ENCODE data around the gene CECR2. TPM values are rescaled to one million over a fixed set of nuclear protein-coding genes. Genes with fewer than 3 reads are reported as not detected.

The CECR2 gene
- total RNA-seq, 4 donors from 2014 or later: 1.8 to 2.7 (median 2.2) TPM

- no peak overlapping the region for H3K4me3 ChIP-seq (ENCODE audit: low read depth, poor library complexity, severe bottlenecking)
- DNase-seq (ENCODE audit: low spot score in 2 of 2): peak in 1 of 2 donors; percentile 45
- 87 to 88% methylated on average over 14 of the region's 14 CpGs for WGBS, 2 donors
- intact Hi-C loops (cut with DNase I; ENCODE audit: low total_unique reads): no loop called here
- no peak for TF ChIP-seq POLR2A (IDR thresholded peaks at IDR 0.05)
- TF ChIP-seq, protein P1, sequence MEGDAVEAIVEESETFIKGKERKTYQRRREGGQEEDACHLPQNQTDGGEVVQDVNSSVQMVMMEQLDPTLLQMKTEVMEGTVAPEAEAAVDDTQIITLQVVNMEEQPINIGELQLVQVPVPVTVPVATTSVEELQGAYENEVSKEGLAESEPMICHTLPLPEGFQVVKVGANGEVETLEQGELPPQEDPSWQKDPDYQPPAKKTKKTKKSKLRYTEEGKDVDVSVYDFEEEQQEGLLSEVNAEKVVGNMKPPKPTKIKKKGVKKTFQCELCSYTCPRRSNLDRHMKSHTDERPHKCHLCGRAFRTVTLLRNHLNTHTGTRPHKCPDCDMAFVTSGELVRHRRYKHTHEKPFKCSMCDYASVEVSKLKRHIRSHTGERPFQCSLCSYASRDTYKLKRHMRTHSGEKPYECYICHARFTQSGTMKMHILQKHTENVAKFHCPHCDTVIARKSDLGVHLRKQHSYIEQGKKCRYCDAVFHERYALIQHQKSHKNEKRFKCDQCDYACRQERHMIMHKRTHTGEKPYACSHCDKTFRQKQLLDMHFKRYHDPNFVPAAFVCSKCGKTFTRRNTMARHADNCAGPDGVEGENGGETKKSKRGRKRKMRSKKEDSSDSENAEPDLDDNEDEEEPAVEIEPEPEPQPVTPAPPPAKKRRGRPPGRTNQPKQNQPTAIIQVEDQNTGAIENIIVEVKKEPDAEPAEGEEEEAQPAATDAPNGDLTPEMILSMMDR (IDR thresholded peaks at IDR 0.05): no peak
Observed at GRCh38 chr22:17586831-17587440, 217.7 kb downstream of the CECR2 start.

- intact Hi-C loops (cut with DNase I; ENCODE audit: low total_unique reads): no loop called here
- DNase-seq (ENCODE audit: low spot score in 2 of 2): peak in 1 of 2 donors; percentile 52
- WGBS, 2 donors: 86 to 87% methylated on average over 14 of the region's 14 CpGs
- no peak overlapping the region for H3K4me3 ChIP-seq (ENCODE audit: low read depth, poor library complexity, severe bottlenecking)
- TF ChIP-seq POLR2A (IDR thresholded peaks at IDR 0.05): no peak
- TF ChIP-seq, protein P1 (IDR thresholded peaks at IDR 0.05): no peak
Observed at GRCh38 chr22:17587629-17588028, 218.4 kb downstream of the CECR2 start.

GRCh38 chr22:17588606-17589005 is 219.3 kb downstream of the CECR2 start:
- 92 to 95% methylated on average over 11 of the region's 11 CpGs for WGBS, 2 donors
- intact Hi-C loops (cut with DNase I; ENCODE audit: low total_unique reads): no loop called here
- H3K4me3 ChIP-seq (ENCODE audit: low read depth, poor library complexity, severe bottlenecking): no peak overlapping the region
- DNase-seq (ENCODE audit: low spot score in 2 of 2): peak in 1 of 2 donors; percentile 70
- no peak for TF ChIP-seq POLR2A (IDR thresholded peaks at IDR 0.05)
- TF ChIP-seq, protein P1 (IDR thresholded peaks at IDR 0.05): no peak

GRCh38 chr22:17589810-17590375 is 220.6 kb downstream of the CECR2 start:
- TF ChIP-seq POLR2A (IDR thresholded peaks at IDR 0.05): no peak
- TF ChIP-seq, protein P1 (IDR thresholded peaks at IDR 0.05): no peak
- 86 to 91% methylated on average over 10 of the region's 10 CpGs for WGBS, 2 donors
- intact Hi-C loops (cut with DNase I; ENCODE audit: low total_unique reads): no loop called here
- H3K4me3 ChIP-seq (ENCODE audit: low read depth, poor library complexity, severe bottlenecking): no peak overlapping the region
- peak in 1 of 2 donors; percentile 72 for DNase-seq (ENCODE audit: low spot score in 2 of 2)

DNA sequence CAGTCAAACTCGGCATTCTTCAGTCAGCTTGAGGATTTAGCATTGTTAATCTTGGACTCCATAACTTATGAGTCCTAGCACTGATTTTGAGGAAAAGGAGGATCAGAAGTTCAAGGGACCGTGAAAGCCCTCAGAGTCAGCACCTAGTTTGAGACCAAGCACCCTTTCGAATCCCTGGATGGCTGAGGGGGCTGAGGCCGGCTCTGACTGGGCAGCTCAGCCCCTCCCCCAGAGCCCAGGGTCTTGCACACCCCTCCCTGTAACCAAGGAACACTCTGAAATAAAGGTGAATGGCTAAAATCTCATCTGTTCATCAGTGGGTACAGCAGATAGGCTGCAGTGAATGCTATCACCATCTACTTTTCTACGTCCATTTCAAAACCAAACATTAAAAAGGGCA is 221.3 kb downstream of the CECR2 start:
- WGBS, 2 donors: 80 to 89% methylated on average over 5 of the region's 5 CpGs
- intact Hi-C loops (cut with DNase I; ENCODE audit: low total_unique reads): no loop called here
- peak in 1 of 2 donors; percentile 67 for DNase-seq (ENCODE audit: low spot score in 2 of 2)
- TF ChIP-seq, protein P1 (IDR thresholded peaks at IDR 0.05): no peak
- TF ChIP-seq POLR2A (IDR thresholded peaks at IDR 0.05): no peak
- H3K4me3 ChIP-seq (ENCODE audit: low read depth, poor library complexity, severe bottlenecking): no peak overlapping the region
